Measurements from ENCODE around the gene PPP1R12C. TPM values are rescaled to one million over a fixed set of nuclear protein-coding genes. Genes with fewer than 3 reads are reported as not detected.

The PPP1R12C gene
- total RNA-seq, 1 experiment from 2014 or later: 79.9 TPM

DNA sequence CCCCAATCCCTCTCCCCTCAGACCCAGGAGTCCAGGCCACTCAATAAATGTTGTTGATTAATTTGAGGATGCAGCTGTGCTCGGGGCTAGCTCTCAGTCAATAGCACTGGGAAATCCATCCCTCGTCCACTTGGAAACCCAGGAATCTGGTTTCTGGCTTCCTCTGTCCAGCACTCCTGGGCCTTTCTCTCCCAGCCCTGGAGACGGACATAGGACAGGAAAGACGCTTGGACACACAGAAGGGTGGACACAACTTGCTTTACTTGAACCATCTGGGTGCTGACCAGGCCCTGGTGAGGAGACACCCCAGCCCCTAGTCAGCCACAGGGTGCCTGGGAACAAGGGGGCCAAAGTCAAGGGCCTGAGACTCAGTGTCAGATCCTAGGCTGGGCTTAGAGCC is 41.0 kb upstream of the PPP1R12C start:
- Histone ChIP-seq H3K23ac (ENCODE audit: insufficient read length, low read depth, low read length) (no peak overlapping the region), H3K18ac (ENCODE audit: insufficient read length, low read depth, low read length) (no peak overlapping the region), H3K23me2 (ENCODE audit: insufficient read length, low read depth, low read length, poor library complexity, severe bottlenecking) (peaks cover 13% of the 10 kb centered on the region), H4K91ac (ENCODE audit: insufficient read length, low read depth, low read length) (no peak overlapping the region), H4K20me1 (ENCODE audit: control insufficient read depth, insufficient read depth, insufficient read length) (no peaks in the 10 kb centered on the region), H3K27ac (ENCODE audit: insufficient read length, low read depth, low read length) (no peak overlapping the region), H2BK12ac (ENCODE audit: insufficient read length, low read depth, low read length) (no peak overlapping the region), H3K9ac (ENCODE audit: extremely low read depth, insufficient read length, low read length) (no peak overlapping the region), H3K27me3 (ENCODE audit: insufficient read depth, low read length) (no peaks in the 10 kb centered on the region; the same call in 1 of the 2 replicates), H3K4me1 (ENCODE audit: insufficient read depth, low read length) (no peaks in the 10 kb centered on the region; the same call in 1 of the 2 replicates), H2AK5ac (ENCODE audit: insufficient read length, low read length) (no peak overlapping the region), H2BK20ac (ENCODE audit: low read depth, low read length, poor library complexity, severe bottlenecking) (no peak overlapping the region), H3K79me1 (ENCODE audit: insufficient read depth, low read depth, low read length, poor library complexity, severe bottlenecking) (no peaks in the 10 kb centered on the region), H2BK15ac (ENCODE audit: low read depth, low read length) (no peak overlapping the region), H2BK5ac (ENCODE audit: insufficient read length, low read length) (no peak overlapping the region), H3K14ac (ENCODE audit: insufficient read depth, low read length) (no peak overlapping the region), H4K5ac (ENCODE audit: insufficient read length, low read depth, low read length) (no peak overlapping the region), H3K79me2 (ENCODE audit: insufficient read depth, low read length) (no peaks in the 10 kb centered on the region), H3K4ac (ENCODE audit: low read depth, low read length) (no peak overlapping the region), H3K4me2 (ENCODE audit: insufficient read depth, insufficient read length, low read length) (no peak overlapping the region), H3K56ac (ENCODE audit: insufficient read length, low read depth, low read length) (no peak overlapping the region), H3T11ph (ENCODE audit: low read length) (no peak overlapping the region), H4K8ac (replicated peaks; ENCODE audit: insufficient read length, low read depth, low read length) (no peak overlapping the region), H3K9me3 (ENCODE audit: control insufficient read depth, low read depth, low read length) (no peaks in the 10 kb centered on the region), H2AFZ (ENCODE audit: low read length) (no peak overlapping the region), H2BK120ac (ENCODE audit: low read depth, low read length, poor library complexity, severe bottlenecking) (no peak overlapping the region)
- no peak for DNase-seq
- Mint-ChIP-seq H3K4me3 (peak overlapping the region in 1 of 2 experiments; percentile 64; a peak in 3 of 5 replicates), H3K4me1 (peaks cover 18 to 27% of the 10 kb centered on the region in 2 experiments), H3K27me3 (ENCODE audit: low read depth) (peaks cover 25% of the 10 kb centered on the region), H3K36me3 (ENCODE audit: insufficient read depth in 1 of 3, low read depth in 3 of 3) (peaks cover 10 to 14% (median 11%) of the 10 kb centered on the region in 3 experiments; a peak in 6 of 7 replicates), H3K9me3 (no peaks in the 10 kb centered on the region), H3K27ac (no peak overlapping the region)
- TF ChIP-seq, protein P1, sequence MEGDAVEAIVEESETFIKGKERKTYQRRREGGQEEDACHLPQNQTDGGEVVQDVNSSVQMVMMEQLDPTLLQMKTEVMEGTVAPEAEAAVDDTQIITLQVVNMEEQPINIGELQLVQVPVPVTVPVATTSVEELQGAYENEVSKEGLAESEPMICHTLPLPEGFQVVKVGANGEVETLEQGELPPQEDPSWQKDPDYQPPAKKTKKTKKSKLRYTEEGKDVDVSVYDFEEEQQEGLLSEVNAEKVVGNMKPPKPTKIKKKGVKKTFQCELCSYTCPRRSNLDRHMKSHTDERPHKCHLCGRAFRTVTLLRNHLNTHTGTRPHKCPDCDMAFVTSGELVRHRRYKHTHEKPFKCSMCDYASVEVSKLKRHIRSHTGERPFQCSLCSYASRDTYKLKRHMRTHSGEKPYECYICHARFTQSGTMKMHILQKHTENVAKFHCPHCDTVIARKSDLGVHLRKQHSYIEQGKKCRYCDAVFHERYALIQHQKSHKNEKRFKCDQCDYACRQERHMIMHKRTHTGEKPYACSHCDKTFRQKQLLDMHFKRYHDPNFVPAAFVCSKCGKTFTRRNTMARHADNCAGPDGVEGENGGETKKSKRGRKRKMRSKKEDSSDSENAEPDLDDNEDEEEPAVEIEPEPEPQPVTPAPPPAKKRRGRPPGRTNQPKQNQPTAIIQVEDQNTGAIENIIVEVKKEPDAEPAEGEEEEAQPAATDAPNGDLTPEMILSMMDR (conservative IDR thresholded peaks at IDR 0.05): no peak
- no CpG with 5 or more reads among the region's 4 CpGs for WGBS (ENCODE audit: extremely low coverage, insufficient read length, low lambda C conversion rate)

Measured in H9 (cell line).